Stimulated activated CD8-positive, alpha-beta memory T cell treated with anti-CD3 and anti-CD28 coated beads, Interleukin-12 subunit alpha, Interleukin-12 subunit beta, amount 100 ng/mL, for 24 hours (primary cell): ENCODE measurements around the gene SMG9.
"Not testable (repeated sequence)": the region's sequence is repeated elsewhere in the genome, so short reads cannot be mapped to it uniquely, and the experiment has no call there.

Experiments
- DNase-seq: peaks from one replicate; pipeline ENCODE4 v3.0.0-alpha.2; 2020; ENCODE audit errors: extremely low read depth

The SMG9 gene

GRCh38 chr19:43692385-43692784 lies 62.4 kb downstream of the SMG9 start:
- no peak for DNase-seq

GRCh38 chr19:43691755-43692154 lies 63.0 kb downstream of the SMG9 start:
- DNase-seq, result no peak

- no peak for DNase-seq
Measured at GRCh38 chr19:43690890-43691289, 63.9 kb downstream of the SMG9 start.

GRCh38 chr19:43690444-43690843 lies 64.3 kb downstream of the SMG9 start:
- DNase-seq, result no peak

GRCh38 chr19:43688059-43688701 lies 66.6 kb downstream of the SMG9 start:
- no peak for DNase-seq

GRCh38 chr19:43687660-43687997 lies 67.1 kb downstream of the SMG9 start:
- no peak for DNase-seq

GRCh38 chr19:43684326-43684725 lies 70.4 kb downstream of the SMG9 start:
- no peak for DNase-seq

- DNase-seq, result no peak
Measured at GRCh38 chr19:43683905-43684304, 70.9 kb downstream of the SMG9 start.

- DNase-seq, result no peak
Measured at GRCh38 chr19:43682824-43683661, 71.7 kb downstream of the SMG9 start.

- not testable (repeated sequence) for DNase-seq
Measured at GRCh38 chr19:43682269-43682668, 72.5 kb downstream of the SMG9 start.

- no peak for DNase-seq
Measured at GRCh38 chr19:43681821-43682220, 72.9 kb downstream of the SMG9 start.

GRCh38 chr19:43678512-43679261 lies 76.1 kb downstream of the SMG9 start:
- no peak for DNase-seq
